Measurements from ENCODE around the gene CBX1. TPM values are rescaled to one million over a fixed set of nuclear protein-coding genes. Genes with fewer than 3 reads are reported as not detected.

Gene CBX1
- total RNA-seq, 1 experiment from 2014 or later, result 54.5 TPM

- in situ Hi-C loops (cut with HindIII; ENCODE audit: low sequenced_read_pairs), result no loop called here
- no peak for DNase-seq (ENCODE audit: low spot score)
Observed at GRCh38 chr17:48125829-48126531, 24.7 kb upstream of the CBX1 start.

GRCh38 chr17:48123776-48124388 is 22.6 kb upstream of the CBX1 start:
- no peak for DNase-seq (ENCODE audit: low spot score)

DNA sequence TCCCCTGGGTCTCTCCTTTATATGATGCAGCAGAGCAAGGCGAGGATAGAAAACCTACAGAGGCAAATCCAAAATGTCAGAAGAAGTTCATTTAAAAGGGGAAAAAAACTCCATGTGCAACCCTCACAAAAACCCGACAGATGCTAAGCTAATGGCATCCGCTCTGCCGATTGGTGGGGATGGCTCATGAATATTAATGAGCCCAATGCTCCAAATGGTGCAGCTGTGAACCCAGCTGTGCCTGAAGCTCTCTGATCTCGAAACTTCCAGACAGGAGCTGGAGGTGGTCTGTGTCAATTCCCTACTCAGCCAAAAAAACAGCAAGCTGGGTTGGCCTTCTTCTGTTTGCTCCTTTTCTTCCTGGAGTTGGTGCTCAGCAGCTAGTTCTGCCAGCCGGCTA is 21.8 kb upstream of the CBX1 start:
- in situ Hi-C loops (cut with HindIII; ENCODE audit: low sequenced_read_pairs), result no loop called here
- no peak for DNase-seq (ENCODE audit: low spot score)

More at GRCh38 chr17:48123776-48124388, 22.6 kb upstream of the CBX1 start:
- in situ Hi-C loops (cut with HindIII; ENCODE audit: low sequenced_read_pairs), result no loop called here

DNA sequence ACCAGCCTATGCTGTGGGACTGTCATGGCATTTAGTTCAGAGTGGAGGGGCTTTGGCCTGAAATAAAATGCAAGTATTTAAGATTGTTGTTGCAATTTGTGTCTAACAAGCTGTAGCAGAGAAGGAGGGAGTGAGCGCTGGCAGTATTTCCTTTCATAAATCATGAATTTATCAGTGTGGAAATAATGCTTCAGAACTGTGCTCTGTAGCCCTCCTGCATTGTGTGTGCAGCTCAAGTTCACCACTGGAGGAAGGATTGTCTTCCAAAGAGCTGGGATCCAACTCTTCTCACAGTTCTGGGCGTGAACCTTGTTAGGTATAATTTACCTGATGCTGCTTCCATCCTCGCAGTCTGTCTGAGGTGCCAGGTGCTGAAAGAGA is 21.4 kb upstream of the CBX1 start:
- in situ Hi-C loops (cut with HindIII; ENCODE audit: low sequenced_read_pairs), result no loop called here
- DNase-seq (ENCODE audit: low spot score), result no peak

- DNase-seq (ENCODE audit: low spot score), result no peak
Observed at GRCh38 chr17:48121923-48122664, 20.8 kb upstream of the CBX1 start.

DNA sequence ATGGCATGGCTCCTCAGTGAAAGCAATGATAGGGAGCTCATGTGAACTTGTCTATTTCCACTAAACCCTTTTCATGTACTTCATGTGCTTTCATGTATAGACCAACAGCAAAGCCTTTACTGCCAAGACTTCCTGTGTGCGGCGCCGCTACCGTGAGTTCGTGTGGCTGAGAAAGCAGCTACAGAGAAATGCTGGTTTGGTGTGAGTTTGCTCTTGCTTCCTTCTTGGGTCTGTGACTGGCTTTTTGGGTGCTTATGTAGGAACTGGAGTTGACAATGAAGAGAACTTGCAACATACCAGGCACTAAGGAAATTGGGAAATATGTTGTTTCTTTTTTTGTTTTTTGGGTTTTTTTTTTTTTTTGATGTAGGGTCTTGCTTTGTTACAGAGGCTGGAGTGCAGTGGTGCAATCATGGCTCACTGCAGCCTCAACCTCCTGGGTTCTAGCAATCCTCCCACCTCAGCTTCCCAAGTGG is 12.0 kb upstream of the CBX1 start:
- no peak for DNase-seq (ENCODE audit: low spot score)
- in situ Hi-C loops (cut with HindIII; ENCODE audit: low sequenced_read_pairs), result no loop called here

More at GRCh38 chr17:48121923-48122664, 20.8 kb upstream of the CBX1 start:
- in situ Hi-C loops (cut with HindIII; ENCODE audit: low sequenced_read_pairs), result no loop called here

GRCh38 chr17:48111937-48112241 is 10.6 kb upstream of the CBX1 start:
- DNase-seq (ENCODE audit: low spot score), result no peak
- in situ Hi-C loops (cut with HindIII; ENCODE audit: low sequenced_read_pairs), result no loop called here

GRCh38 chr17:48110761-48111160 is 9.5 kb upstream of the CBX1 start:
- in situ Hi-C loops (cut with HindIII; ENCODE audit: low sequenced_read_pairs), result no loop called here
- DNase-seq (ENCODE audit: low spot score), result no peak

- DNase-seq (ENCODE audit: low spot score), result peak; percentile 92
- in situ Hi-C loops (cut with HindIII; ENCODE audit: low sequenced_read_pairs), result no loop called here
Observed at GRCh38 chr17:48107137-48108055, 6.1 kb upstream of the CBX1 start, which contains the start of gene SNX11. TSS of gene SNX11 (plus strand) at chr17:48107766. CDS start at chr17:48112044, 4,278 bp downstream.

DNA sequence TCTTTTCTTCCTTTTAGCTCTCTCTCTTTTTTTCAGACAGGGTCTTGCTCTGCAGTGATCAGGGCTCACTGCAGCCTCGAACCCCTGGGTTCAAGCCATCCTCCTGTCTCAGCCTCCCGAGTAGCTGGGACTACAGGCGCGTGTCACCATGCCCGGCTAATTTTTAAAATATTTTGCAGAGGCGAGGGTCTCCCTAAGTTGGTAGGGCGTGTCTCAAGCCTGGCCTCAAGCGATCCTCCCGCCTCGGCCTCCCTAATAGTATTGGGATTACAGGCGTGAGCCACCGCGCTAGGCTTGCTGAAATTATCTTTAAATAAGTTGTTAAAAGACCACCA is 5.5 kb upstream of the CBX1 start:
- in situ Hi-C loops (cut with HindIII; ENCODE audit: low sequenced_read_pairs), result no loop called here
- DNase-seq (ENCODE audit: low spot score), result no peak

GRCh38 chr17:48104440-48104839 is 3.2 kb upstream of the CBX1 start:
- in situ Hi-C loops (cut with HindIII; ENCODE audit: low sequenced_read_pairs), result no loop called here

GRCh38 chr17:48102798-48103715 is 1.8 kb upstream of the CBX1 start:
- in situ Hi-C loops (cut with HindIII; ENCODE audit: low sequenced_read_pairs), result no loop called here
- no peak for DNase-seq (ENCODE audit: low spot score)

More at GRCh38 chr17:48104440-48104839, 3.2 kb upstream of the CBX1 start:
- no peak for DNase-seq (ENCODE audit: low spot score)

- DNase-seq (ENCODE audit: low spot score), result no peak
- in situ Hi-C loops (cut with HindIII; ENCODE audit: low sequenced_read_pairs), result no loop called here
Observed at GRCh38 chr17:48102043-48102750, 919 bp upstream of the CBX1 start.

DNA sequence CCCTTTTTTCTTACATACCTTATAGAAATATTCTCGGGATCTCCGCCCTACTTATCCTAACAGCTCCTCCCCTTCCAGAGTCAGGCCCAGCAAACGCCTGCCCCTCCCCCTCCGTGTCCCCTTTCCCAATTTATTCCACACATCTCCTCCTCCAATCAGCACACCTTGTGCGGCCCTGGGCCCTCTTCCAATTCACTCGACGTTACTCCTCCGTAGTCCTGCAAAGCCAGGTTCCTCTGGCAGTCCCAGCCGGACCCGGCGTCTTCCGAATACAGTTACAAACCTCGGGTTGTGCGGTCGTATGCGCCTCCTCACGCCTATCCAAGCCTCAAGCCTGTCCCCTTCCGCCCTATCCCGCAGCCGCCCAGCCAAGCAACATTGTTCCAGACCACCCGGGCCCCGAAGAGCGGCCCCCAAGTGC is 677 bp downstream of the CBX1 start:
- in situ Hi-C loops (cut with HindIII; ENCODE audit: low sequenced_read_pairs), result no loop called here
- DNase-seq (ENCODE audit: low spot score), result peak; percentile 72

DNA sequence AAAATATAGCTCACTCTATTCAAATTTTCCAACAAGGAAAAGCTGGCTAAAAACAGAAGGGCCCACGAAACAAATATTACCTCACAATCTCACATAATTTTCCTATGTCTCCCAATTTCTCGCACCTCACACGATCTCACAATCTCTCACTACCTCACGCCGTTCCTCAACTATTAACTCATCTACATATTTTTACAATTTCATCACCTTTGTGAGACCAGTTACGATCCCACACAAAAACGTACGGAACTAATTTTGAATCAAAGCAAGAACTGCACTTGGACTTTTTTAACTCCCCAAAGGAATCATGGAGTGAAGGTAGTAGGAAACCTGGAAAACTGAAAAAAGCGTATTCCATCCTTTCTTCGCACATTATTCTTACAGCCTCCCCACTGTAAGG is 1.1 kb downstream of the CBX1 start:
- in situ Hi-C loops (cut with HindIII; ENCODE audit: low sequenced_read_pairs), result no loop called here
- no peak for DNase-seq (ENCODE audit: low spot score)

DNA sequence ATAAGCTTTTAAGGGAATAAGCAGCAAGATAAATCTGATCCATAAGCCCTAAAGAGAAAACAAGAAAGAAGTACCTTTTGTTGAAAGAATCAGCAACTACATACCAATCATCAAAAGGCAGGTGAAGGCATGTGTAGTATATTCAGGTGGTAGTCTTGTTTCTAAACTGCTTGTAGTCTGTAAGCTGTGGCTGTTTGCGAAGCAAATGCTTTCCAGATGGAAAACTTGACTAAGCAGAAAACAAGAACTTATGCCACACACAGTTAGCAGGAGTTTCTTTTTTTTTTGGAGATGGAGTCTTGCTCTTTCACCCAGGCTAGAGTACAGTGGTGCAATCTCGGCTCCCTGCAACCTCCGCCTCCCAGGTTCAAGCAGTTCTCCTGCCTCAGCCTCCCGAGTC is 5.7 kb downstream of the CBX1 start:
- no peak for DNase-seq (ENCODE audit: low spot score)
- in situ Hi-C loops (cut with HindIII; ENCODE audit: low sequenced_read_pairs), result loop anchor here (5.0 kb wide), 1 partner anchor 63 kb away; no protein-coding TSS in a partner anchor

DNA sequence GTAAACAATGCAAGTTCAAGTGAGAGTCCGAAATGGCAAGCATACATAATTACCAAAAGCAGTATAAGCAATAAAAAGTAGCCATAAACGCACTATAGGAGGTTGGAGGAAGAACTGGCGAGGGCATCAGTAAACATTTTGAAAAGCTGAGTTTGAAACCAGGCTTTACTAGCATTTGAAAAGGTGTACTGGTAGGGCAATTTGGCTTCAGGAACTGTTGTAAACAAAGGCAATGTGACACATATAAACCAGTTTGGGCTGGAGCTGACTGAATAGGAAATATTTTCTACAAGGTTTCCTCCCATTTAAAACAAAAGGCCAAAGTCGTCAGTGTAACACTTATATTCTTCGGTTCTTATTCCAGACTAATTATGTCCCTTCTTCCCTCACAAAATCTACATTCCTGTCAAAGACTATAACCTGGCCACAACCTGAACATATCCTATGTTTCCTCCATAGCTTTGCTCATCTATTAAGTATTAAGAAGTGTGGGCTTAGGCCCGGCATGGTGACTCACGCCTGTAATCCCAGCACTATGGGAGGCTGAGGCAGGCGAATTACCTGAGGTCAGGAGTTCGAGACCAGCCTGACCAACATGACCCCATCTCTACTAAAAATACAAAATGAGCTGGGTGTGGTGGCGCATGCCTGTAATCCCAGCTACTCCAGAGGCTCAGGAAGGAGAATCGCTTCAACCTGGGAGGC is 7.8 kb downstream of the CBX1 start:
- in situ Hi-C loops (cut with HindIII; ENCODE audit: low sequenced_read_pairs), result no loop called here

More for the DNA sequence above, 7.8 kb downstream of the CBX1 start:
- DNase-seq (ENCODE audit: low spot score), result no peak
